C4-2B (cell line): Measurements from ENCODE around the gene ANTKMT.

Experiments used
- H3K27ac ChIP-seq: fragments of 450-650 bp; 2 replicates; pipeline ENCODE4 v1.5.1; 2017
- ZFX ChIP-seq: fragments of 450-650 bp; IDR thresholded peaks from 2 replicates; pipeline ENCODE4 v1.6.1; 2017
- TF ChIP-seq, protein P1 (sequence below): fragments of 450-650 bp; conservative IDR thresholded peaks from 2 replicates; pipeline ENCODE4 v1.5.1; 2017; ENCODE audit warnings: mild to moderate bottlenecking

Gene ANTKMT

DNA sequence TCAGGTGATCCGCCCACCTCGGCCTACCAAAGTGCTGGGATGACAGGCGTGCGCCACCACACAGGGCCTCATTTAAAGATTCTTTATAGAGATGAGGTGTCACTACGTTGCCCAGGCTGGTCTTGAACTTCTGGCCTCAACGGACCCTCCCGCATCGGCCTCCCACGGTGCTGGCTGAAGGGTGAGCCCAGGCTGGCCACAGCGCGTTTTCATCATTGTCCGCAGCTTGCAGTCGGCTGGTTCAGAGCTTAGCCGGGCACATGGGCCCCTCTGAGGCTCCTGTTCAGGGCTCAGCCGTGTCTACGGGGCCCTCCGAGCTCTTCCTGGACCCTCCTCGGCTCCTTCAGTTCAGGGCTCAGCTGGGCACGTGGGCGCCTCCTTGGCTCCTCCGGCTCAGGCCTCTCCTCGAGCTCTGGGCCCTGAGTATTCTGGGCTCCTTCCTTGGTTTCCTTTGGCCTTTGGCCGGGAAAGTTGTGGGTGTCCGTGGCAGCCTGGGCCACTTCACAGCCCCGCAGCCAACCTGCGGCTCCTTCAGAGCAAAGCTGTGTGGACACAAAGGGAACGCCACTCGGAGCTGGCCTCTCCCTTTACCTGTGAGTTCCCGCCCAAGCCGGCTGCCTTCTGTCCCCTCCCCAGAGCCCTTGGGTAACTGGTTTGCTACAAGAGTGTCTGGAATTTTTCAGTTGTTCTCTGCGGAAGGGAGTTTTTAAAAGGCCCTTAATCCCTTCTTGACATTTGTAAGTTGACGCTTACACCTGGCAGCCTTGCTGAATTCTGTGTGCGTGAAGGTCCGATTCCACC is 38.4 kb downstream of the ANTKMT start:
- no peak for TF ChIP-seq ZFX
- TF ChIP-seq, protein P1, sequence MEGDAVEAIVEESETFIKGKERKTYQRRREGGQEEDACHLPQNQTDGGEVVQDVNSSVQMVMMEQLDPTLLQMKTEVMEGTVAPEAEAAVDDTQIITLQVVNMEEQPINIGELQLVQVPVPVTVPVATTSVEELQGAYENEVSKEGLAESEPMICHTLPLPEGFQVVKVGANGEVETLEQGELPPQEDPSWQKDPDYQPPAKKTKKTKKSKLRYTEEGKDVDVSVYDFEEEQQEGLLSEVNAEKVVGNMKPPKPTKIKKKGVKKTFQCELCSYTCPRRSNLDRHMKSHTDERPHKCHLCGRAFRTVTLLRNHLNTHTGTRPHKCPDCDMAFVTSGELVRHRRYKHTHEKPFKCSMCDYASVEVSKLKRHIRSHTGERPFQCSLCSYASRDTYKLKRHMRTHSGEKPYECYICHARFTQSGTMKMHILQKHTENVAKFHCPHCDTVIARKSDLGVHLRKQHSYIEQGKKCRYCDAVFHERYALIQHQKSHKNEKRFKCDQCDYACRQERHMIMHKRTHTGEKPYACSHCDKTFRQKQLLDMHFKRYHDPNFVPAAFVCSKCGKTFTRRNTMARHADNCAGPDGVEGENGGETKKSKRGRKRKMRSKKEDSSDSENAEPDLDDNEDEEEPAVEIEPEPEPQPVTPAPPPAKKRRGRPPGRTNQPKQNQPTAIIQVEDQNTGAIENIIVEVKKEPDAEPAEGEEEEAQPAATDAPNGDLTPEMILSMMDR = no peak
- no peak overlapping the region for H3K27ac ChIP-seq

DNA sequence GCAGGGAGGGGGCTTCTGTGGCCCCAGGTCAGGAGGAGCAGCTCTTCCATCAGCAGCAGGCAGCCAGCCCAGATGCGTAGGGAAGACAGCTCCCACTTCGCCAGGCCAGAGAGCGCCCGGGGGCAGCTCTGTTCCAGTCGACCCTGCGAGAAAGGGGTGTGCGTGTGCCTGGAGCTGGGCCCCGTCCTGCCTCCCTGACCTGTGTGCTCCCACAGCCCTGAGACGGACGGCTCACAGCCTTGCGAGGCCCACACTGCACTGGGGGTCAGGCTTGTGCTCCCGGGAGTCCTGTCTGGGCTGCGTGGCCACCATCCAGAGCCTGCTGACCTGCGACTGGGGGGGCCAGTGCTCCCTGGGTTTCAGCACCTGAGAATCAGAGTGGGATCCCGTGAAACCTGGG is 39.1 kb downstream of the ANTKMT start:
- TF ChIP-seq, protein P1 = no peak
- no peak for TF ChIP-seq ZFX
- H3K27ac ChIP-seq = no peak overlapping the region

DNA sequence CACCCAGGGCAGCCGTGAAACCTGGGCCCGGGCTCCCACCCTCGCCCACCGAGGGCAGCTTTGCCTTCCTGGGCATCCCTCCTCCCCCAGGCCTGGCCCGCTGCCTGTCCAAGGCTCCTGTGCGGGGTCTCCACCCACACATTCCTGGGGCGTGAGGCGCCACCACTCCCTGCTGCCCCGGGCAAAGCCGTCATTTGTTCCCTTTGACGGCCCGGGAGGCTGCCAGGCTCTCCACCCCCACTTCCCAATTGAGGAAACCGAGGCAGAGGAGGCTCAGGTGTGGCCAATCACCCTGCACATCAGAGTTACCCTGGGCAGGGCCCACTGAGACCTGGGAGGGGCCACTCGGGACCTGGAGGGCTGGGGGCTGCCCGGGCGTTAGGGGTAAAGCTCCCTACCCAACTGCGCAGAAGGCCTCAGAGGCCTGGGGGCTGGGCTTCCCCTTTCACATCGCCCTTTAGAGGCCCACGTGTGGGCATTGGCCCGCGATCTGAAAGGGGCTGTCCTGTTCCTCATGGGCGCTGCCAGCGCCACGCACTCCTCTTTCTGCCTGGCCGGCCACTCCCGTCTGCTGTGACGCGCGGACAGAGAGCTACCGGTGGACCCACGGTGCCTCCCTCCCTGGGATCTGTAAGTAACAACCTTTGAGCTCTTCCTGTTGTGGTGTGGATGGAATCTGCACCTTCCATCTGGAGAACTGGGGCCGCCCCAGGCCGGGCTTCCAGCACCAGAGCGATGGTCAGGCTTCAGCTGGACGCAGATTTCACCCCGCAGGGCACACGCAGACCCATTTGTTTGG is 39.8 kb downstream of the ANTKMT start, which contains the start of gene MSLN:
Gene MSLN, plus strand, starts transcription at position 190 of the 799 bp plus-strand sequence. CDS start 1,947 bp downstream, outside the sequence.
- TF ChIP-seq, protein P1 = no peak
- no peak for TF ChIP-seq ZFX
- H3K27ac ChIP-seq = no peak within 1 kb of the TSS

DNA sequence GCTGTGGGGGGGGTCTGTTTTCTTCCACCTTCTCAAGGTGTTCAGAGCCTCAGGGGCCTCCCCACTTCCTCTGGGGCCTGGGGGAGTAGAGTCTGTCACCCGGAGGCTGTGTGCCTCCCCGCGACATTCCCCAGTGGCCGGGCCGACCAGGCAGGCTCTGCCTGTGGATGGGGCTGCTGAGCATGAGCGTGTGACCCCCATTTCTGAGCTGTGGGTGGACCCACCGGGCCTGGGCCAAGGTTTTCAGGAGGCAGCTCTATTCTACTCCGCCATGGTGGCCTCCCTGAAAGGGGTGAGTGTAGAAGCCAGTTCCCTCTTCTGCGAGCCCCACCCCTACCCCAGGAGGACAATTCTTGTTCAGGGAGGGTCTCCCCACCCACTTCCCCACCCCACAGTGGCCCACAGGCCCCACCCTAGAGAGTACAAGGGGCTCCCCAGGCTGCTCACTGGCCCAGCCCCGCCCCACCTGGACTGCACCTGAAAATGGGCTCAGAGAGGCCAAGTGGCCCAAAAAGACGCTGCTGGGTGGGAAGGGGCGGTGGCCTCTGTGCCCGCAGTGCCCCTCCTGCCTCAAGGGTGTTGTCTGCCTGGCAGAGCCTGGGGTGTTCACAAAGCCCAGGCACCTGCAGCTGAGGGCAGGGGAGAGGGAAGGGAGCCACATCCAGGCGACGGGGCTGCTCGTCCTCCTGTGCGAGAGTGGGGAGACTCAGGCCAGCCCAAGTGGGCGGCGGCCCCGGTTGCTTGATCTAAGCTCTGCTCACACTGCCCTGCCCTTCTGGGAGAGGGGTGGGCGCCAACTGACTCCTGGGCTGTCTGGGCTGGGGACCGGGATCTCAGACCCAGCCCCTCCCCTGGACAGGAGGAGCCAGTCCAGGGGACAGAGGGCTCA is 40.9 kb downstream of the ANTKMT start:
- H3K27ac ChIP-seq = no peak overlapping the region

DNA sequence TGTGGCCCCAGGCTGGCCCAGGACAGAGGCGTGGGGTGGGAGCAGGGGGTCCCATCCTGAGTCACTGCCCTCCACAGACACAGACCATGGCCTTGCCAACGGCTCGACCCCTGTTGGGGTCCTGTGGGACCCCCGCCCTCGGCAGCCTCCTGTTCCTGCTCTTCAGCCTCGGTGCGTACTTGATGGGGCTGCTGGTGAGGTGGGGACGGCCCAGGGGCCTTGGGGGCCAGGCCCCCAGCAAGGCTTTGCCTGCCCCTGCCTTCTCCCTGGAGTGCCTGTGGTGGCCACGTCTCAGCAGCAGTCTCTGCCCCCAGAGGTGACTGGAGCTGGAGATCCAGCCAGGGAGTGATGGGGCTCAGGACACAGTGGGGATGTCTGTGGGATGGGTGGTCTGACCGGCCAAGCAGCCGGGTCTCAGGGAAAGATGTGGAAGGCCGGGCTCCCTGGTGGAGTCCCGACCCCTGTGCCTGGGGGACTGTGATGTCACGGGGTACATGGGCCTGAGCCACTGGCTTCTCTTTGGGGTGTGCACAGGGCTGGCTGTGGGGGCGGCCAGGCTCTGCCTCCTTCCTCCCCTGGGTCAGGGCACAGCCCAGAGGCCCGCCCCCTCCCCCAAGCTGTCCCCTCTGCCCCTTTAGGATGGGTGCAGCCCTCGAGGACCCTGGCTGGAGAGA is 41.8 kb downstream of the ANTKMT start:
- TF ChIP-seq, protein P1 = no peak
- no peak for TF ChIP-seq ZFX
- H3K27ac ChIP-seq = no peak overlapping the region

More for the DNA sequence above, 40.9 kb downstream of the ANTKMT start:
- TF ChIP-seq, protein P1 = no peak
- TF ChIP-seq ZFX = no peak

DNA sequence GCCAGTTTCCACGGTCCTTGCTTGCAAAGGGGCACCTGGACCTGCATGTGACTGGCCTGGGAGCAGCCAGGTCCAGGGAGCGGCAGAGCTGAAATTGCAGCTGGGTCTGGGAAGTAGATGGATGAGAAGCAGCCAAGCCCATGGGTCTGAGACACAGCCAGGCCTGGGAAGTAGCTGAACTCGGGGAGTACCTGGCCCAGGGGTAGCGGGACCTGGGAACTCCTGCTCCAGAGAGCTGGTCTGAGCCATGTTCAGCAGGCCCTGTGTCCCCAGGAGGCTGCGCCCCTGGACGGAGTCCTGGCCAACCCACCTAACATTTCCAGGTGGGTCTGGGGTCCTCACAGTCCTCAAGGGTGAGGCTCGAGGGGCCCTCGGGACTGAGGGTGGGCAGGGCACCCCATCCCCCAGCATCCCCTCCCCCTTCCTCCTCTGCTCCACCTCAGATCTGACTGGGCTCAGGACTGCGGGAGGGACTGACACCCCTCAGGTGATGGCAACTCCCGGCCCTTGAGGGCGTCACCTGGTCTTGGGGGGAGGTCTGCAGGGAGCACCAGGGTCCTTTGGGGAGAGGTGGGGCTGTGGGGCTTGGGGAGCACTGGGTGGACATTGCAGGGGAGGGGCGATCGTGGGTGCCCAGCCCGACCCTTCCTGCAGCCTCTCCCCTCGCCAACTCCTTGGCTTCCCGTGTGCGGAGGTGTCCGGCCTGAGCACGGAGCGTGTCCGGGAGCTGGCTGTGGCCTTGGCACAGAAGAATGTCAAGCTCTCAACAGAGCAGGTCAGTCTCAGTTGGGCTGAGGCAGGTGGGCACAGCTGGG is 42.6 kb downstream of the ANTKMT start:
- H3K27ac ChIP-seq = no peak overlapping the region
- TF ChIP-seq ZFX = no peak
- TF ChIP-seq, protein P1 = no peak
